Nephron (organoid): ENCODE data around the gene ETHE1.
A peak's percentile ranks its signal among the peaks of the same experiment; 100 is the strongest.

ENCODE experiments used
- H3K27ac Mint-ChIP-seq, 3 experiments: 2 replicates each; pipeline ENCODE4 v1.8.0; 2020; ENCODE audit warnings: mixed read lengths in 3 of 3, mild to moderate bottlenecking in 2 of 3, moderate library complexity in 1 of 3
- H3K27me3 Mint-ChIP-seq: 2 replicates; pipeline ENCODE4 v1.8.0; 2021; ENCODE audit warnings: low read depth, mild to moderate bottlenecking, moderate library complexity, mixed read lengths
- H3K36me3 Mint-ChIP-seq: 2 replicates; pipeline ENCODE4 v1.8.0; 2020; ENCODE audit warnings: low read depth, mixed read lengths
- H3K4me1 Mint-ChIP-seq: 2 replicates; pipeline ENCODE4 v1.8.0; 2020; ENCODE audit warnings: mixed read lengths
- H3K4me3 Mint-ChIP-seq, 3 experiments: 2 replicates each; pipeline ENCODE4 v1.8.0; 2020; ENCODE audit warnings: mild to moderate bottlenecking in 3 of 3, mixed read lengths in 3 of 3, moderate library complexity in 2 of 3
- H3K9me3 Mint-ChIP-seq: 2 replicates; pipeline ENCODE4 v1.8.0; 2020; ENCODE audit warnings: mixed read lengths
- CTCF ChIP-seq, 3 experiments: fragments of 200-600 bp; sonication (generic); IDR thresholded peaks; one replicate each; pipeline ENCODE4 v1.5.0; 2021; ENCODE audit warnings: antibody characterized with exemption in 3 of 3; ENCODE audit not compliant: unreplicated experiment in 3 of 3

Gene ETHE1

DNA sequence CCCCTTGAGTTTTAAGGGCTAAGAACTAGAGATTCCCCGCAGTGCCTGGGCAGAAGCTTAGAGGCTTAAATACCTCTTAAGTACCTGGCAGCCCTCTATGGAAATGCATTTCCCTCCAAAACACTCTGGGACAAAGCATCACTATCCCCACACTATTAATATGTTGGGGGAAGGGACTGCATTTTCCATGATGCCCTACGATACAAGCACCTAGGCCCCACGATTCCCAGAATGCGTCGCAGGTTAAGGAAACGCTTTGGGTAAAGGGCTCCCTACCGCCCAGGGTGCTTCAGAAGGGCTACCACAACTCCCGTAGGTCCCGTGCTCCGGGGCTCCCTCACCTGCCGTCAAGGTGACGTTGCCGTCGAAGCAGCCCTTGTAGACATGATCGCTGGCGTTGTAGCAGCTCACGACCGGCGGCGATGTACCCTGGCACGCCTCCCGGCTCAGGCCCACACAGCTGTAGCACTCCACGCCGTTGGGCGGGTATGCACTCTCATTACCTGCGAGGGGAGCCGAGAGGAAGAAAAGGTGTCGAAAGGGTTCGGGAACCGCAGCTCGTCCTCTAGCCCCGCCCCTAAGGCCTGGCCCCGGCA is 64.1 kb downstream of the ETHE1 start:
- Mint-ChIP-seq H3K4me1 (peaks cover 5% of the 10 kb centered on the region), H3K9me3 (no peaks in the 10 kb centered on the region)

GRCh38 chr19:43462383-43462782 is 64.6 kb downstream of the ETHE1 start:
- peak overlapping the region in 1 of 3 experiments; percentile 45 for H3K27ac Mint-ChIP-seq
- H3K4me3 Mint-ChIP-seq, result peak overlapping the region; percentile 88 to 95 (median 89)
- no peaks in the 10 kb centered on the region for H3K9me3 Mint-ChIP-seq
- peaks cover 6% of the 10 kb centered on the region for H3K36me3 Mint-ChIP-seq
- H3K4me1 Mint-ChIP-seq, result peaks cover 4% of the 10 kb centered on the region
- no peak for TF ChIP-seq CTCF (IDR thresholded peaks at IDR 0.05; ENCODE audit: unreplicated experiment in 3 of 3)
- H3K27me3 Mint-ChIP-seq, result peaks cover 15% of the 10 kb centered on the region

More for the DNA sequence above, 64.1 kb downstream of the ETHE1 start:
- Mint-ChIP-seq H3K4me3 (peak overlapping the region; percentile 88 to 95 (median 89)), H3K36me3 (peaks cover 6% of the 10 kb centered on the region), H3K27me3 (peaks cover 15% of the 10 kb centered on the region), H3K27ac (peak overlapping the region; percentile 89 to 97 (median 91))
- TF ChIP-seq CTCF (IDR thresholded peaks at IDR 0.05; ENCODE audit: unreplicated experiment in 3 of 3), result no peak

DNA sequence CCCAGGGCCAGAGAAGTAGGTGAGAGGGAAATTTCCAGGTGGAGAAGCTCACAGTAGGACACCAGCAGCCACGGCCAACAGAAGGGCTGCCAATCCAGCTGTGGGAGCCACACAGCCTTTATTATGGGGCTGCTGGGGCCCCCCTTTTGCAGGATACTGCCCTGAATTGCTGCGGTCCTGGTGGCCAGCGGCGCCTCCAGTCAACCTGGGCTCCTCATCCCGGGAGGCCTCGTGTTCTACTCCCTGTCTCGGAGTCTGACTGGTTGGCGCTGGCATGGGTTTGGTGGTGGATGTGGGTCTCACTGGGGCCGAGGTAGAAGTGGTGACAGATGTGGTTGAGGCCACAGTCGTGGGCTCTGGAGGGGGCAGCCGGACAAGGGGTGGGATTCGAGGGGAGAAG is 65.7 kb downstream of the ETHE1 start:
- Mint-ChIP-seq H3K9me3 (no peaks in the 10 kb centered on the region), H3K4me3 (peak overlapping the region; percentile 65 to 89 (median 70)), H3K36me3 (peaks cover 6% of the 10 kb centered on the region), H3K4me1 (no peaks in the 10 kb centered on the region), H3K27ac (no peak overlapping the region), H3K27me3 (peaks cover 15% of the 10 kb centered on the region)
- TF ChIP-seq CTCF (IDR thresholded peaks at IDR 0.05; ENCODE audit: unreplicated experiment in 3 of 3), result no peak

GRCh38 chr19:43460362-43461016 is 66.5 kb downstream of the ETHE1 start:
- Mint-ChIP-seq H3K27me3 (peaks cover 20% of the 10 kb centered on the region), H3K4me1 (no peaks in the 10 kb centered on the region), H3K27ac (no peak overlapping the region), H3K9me3 (no peaks in the 10 kb centered on the region), H3K36me3 (peaks cover 6% of the 10 kb centered on the region), H3K4me3 (peak overlapping the region; percentile 60 to 69 (median 65))
- no peak for TF ChIP-seq CTCF (IDR thresholded peaks at IDR 0.05; ENCODE audit: unreplicated experiment in 3 of 3)

GRCh38 chr19:43457809-43458208 is 69.2 kb downstream of the ETHE1 start:
- H3K4me3 Mint-ChIP-seq, result no peak overlapping the region
- H3K9me3 Mint-ChIP-seq, result no peaks in the 10 kb centered on the region
- H3K27me3 Mint-ChIP-seq, result peaks cover 14% of the 10 kb centered on the region
- H3K4me1 Mint-ChIP-seq, result no peaks in the 10 kb centered on the region
- H3K36me3 Mint-ChIP-seq, result peaks cover 6% of the 10 kb centered on the region
- H3K27ac Mint-ChIP-seq, result no peak overlapping the region
- no peak for TF ChIP-seq CTCF (IDR thresholded peaks at IDR 0.05; ENCODE audit: unreplicated experiment in 3 of 3)
